ENCODE measurements around the gene KCNIP4. TPM values are rescaled to one million over a fixed set of nuclear protein-coding genes. Genes with fewer than 3 reads are reported as not detected.

The KCNIP4 gene
- total and polyA plus RNA-seq, 7 donors, result 0.03 TPM; not detected in 6

GRCh38 chr4:20687864-20688263 lies 1260.7 kb downstream of the KCNIP4 start:
- intact Hi-C loops (cut with DNase I), result loop anchor here (5.0 to 10.0 kb wide), 2 partner anchors 263 to 2001 kb away; no protein-coding TSS in a partner anchor

GRCh38 chr4:20684852-20685763 lies 1263.5 kb downstream of the KCNIP4 start:
- H3K27me3 ChIP-seq (ENCODE audit: insufficient read depth in 3 of 3, low read length in 2 of 3), result peaks cover 0 to 4% (median 0%) of the 10 kb centered on the region in 3 donors
- no peaks in the 10 kb centered on the region for H3K9me3 ChIP-seq
- peak; percentile 68 for TF ChIP-seq CTCF (IDR thresholded peaks at IDR 0.05)
- ATAC-seq (no peak), DNase-seq (no peak)
- no peaks in the 10 kb centered on the region for H3K36me3 ChIP-seq (ENCODE audit: insufficient read depth in 1 of 2, low read depth in 1 of 2)
- H3K4me1 ChIP-seq, result no peaks in the 10 kb centered on the region
- H3K27ac ChIP-seq, result no peak overlapping the region
- no peak overlapping the region for H3K4me3 ChIP-seq
- 33 to 37% (median 36%) methylated on average over 6 of the region's 6 CpGs for WGBS, 3 donors
- intact Hi-C loops (cut with DNase I), result loop anchor here (2.0 to 10.0 kb wide), 5 partner anchors 260 to 1998 kb away; no protein-coding TSS in a partner anchor

More at GRCh38 chr4:20687864-20688263, 1260.7 kb downstream of the KCNIP4 start:
- 24 to 38% (median 25%) methylated on average over 3 of the region's 3 CpGs for WGBS, 3 donors
- H3K4me1 ChIP-seq, result no peaks in the 10 kb centered on the region
- DNase-seq (no peak), ATAC-seq (no peak)
- TF ChIP-seq CTCF (IDR thresholded peaks at IDR 0.05), result no peak
- no peak overlapping the region for H3K27ac ChIP-seq
- no peaks in the 10 kb centered on the region for H3K9me3 ChIP-seq
- H3K27me3 ChIP-seq (ENCODE audit: insufficient read depth in 3 of 3, low read length in 2 of 3), result no peaks in the 10 kb centered on the region
- no peak overlapping the region for H3K4me3 ChIP-seq
- H3K36me3 ChIP-seq (ENCODE audit: insufficient read depth in 1 of 2, low read depth in 1 of 2), result no peaks in the 10 kb centered on the region

GRCh38 chr4:20683766-20684165 lies 1264.8 kb downstream of the KCNIP4 start:
- no peak overlapping the region for H3K27ac ChIP-seq
- no peaks in the 10 kb centered on the region for H3K4me1 ChIP-seq
- no peak for DNase-seq
- H3K9me3 ChIP-seq, result no peaks in the 10 kb centered on the region
- H3K27me3 ChIP-seq (ENCODE audit: insufficient read depth in 3 of 3, low read length in 2 of 3), result peaks cover 0 to 4% (median 0%) of the 10 kb centered on the region in 3 donors
- TF ChIP-seq CTCF (IDR thresholded peaks at IDR 0.05), result no peak
- H3K4me3 ChIP-seq, result no peak overlapping the region
- intact Hi-C loops (cut with DNase I), result loop anchor here (2.0 to 10.0 kb wide), 4 partner anchors 259 to 1991 kb away; no protein-coding TSS in a partner anchor
- 79 to 89% (median 83%) methylated on average over 3 of the region's 3 CpGs for WGBS, 3 donors
- H3K36me3 ChIP-seq (ENCODE audit: insufficient read depth in 1 of 2, low read depth in 1 of 2), result no peaks in the 10 kb centered on the region
- ATAC-seq, result no peak

GRCh38 chr4:20682853-20683252 lies 1265.7 kb downstream of the KCNIP4 start:
- no peak overlapping the region for H3K4me3 ChIP-seq
- intact Hi-C loops (cut with DNase I), result loop anchor here in 1 of 2 donors (5.0 to 10.0 kb wide), 2 partner anchors 258 to 1991 kb away; no protein-coding TSS in a partner anchor
- H3K9me3 ChIP-seq, result no peaks in the 10 kb centered on the region
- H3K27ac ChIP-seq, result no peak overlapping the region
- no peak for TF ChIP-seq CTCF (IDR thresholded peaks at IDR 0.05)
- peaks cover 0 to 4% (median 0%) of the 10 kb centered on the region in 3 donors for H3K27me3 ChIP-seq (ENCODE audit: insufficient read depth in 3 of 3, low read length in 2 of 3)
- ATAC-seq (no peak), DNase-seq (no peak)
- 31 to 49% (median 31%) methylated on average over 3 of the region's 3 CpGs for WGBS, 3 donors
- no peaks in the 10 kb centered on the region for H3K4me1 ChIP-seq
- H3K36me3 ChIP-seq (ENCODE audit: insufficient read depth in 1 of 2, low read depth in 1 of 2), result no peaks in the 10 kb centered on the region

Measured in psoas muscle (tissue), 8 donors.